HG02870 (cell line): ENCODE data around the gene SLC16A5.
"Not testable (repeated sequence)": the region's sequence is repeated elsewhere in the genome, so short reads cannot be mapped to it uniquely, and the experiment has no call there.

Experiments used
- ATAC-seq: cut with Tn5 transposase; IDR thresholded peaks from one replicate; pipeline ENCODE4 v1.9.1; 2021; ENCODE audit warnings: mild to moderate bottlenecking, moderate library complexity; ENCODE audit not compliant: unreplicated experiment

The SLC16A5 gene

DNA sequence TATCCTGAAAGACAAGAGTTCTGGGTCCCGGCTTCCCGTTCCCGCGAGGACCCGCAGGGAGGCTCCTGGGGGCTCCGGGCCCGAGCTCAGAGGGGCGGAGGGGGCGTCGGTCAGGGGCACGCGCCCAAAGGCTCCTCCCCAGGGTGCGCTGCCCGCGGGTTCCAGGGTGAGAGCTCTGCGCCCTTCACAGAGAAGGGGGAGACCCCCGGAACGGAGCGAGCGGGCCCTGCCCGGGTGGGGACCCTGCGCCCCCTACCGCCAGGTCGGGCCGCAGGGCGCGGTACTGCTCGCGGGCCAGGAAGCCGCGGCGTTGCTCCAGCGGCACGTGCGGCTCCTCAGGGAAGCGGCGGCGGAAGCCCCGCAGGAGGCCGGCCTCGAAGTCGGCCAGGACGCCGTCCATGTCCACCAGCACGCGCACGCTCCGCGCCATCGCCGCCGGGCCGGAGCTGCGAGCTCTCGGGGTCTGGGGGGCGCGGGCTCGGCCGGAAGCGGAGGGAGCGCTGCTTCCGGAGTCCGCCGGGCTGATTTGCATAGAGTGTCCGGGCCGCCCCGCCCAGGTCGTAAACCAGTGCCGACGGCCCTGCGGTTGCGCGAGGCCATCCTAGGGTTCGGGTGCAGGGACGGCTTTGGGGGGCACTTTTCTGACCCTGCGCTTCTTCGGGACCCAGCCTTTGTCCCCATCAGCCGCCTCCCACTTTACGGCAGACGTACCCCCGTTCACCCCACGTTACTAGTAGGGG, 43.7 kb downstream of the SLC16A5 start, which contains the start of gene NT5C:
Gene NT5C, minus strand, starts transcription at position 465 of the 740 bp plus-strand sequence. Its CDS starts 35 bp downstream, at position 430.
- ATAC-seq = peak; percentile 74

DNA sequence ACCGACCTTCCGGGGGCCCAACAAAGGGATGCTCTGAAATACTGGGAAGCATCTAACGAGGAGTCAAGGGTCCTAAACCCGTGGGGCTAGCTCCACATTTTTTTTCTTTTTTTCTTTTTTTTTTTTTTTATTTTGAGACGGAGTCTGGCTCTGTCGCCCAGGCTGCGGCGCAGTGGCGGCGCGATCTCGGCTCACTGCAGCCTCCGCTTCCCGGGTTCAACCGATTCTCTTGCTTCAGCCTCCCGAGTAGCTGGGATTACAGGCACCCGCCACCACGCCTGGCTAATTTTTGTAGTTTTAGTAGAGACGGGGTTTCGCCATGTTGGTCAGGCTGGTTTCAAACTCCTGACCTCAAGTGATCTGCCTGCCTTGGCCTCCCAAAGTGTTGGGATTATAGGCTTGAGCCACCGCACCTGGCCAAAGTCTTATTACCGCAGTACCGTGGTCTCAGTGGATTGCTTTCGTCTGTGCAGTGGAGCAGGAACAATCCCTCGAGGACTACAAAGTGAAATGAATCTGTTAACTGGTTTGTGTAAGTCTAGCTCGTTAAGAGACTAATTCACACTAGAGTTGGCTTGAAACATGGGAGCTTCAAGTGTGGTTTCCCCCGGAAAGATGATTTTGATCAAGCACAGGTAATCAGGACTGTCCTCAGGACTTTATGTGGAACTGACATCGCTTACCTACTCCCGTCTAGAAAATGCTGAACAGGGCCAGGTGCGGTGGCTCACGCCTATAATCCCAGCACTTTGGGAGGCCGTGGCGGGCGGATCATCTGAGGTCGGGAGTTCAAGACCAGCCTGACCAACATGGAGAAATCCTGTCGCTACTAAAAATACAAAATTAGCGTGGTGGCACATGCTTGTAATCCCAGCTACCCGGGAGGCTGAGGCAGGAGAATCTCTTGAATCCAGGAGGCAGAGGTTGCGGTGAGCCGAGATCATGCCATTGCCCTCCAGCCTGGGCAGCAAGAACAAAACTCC, 44.6 kb downstream of the SLC16A5 start:
- ATAC-seq = not testable (repeated sequence)

- no peak for ATAC-seq
These were observed 45.2 kb downstream of the SLC16A5 start for GRCh38 chr17:75133001-75133400.

DNA sequence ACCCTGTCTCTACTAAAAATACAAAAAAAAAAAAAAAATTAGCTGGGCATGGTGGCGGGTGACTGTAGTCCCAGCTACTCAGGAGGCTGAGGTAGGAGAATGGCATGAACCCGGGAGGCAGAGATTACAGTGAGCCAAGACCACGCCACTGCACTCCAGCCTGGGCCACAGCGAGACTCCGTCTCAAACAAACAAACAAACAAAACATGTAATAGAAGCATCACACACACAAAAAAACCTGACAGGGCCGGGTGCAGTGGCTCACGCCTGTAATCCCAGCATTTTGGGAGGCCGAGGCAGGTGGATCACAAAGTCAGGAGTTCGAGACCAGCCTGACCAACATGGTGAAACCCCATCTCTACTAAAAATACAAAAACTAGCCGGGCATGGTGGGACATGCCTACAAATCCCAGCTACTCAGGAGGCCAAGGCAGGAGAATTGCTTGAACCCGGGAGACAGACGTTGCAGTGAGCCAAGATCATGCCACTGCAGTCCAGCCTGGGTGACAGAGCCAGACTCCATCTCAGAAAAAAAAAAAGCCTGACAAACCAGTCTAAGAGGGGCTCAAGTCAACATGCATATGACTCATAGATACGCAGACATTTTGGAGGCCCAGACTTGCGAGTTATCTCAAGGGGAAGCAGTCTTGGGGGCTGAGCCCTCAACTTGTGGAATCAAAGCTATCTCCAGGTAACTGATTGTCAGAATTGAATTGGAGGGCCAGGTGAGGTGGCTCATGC, 46.0 kb downstream of the SLC16A5 start:
- ATAC-seq = not testable (repeated sequence)

DNA sequence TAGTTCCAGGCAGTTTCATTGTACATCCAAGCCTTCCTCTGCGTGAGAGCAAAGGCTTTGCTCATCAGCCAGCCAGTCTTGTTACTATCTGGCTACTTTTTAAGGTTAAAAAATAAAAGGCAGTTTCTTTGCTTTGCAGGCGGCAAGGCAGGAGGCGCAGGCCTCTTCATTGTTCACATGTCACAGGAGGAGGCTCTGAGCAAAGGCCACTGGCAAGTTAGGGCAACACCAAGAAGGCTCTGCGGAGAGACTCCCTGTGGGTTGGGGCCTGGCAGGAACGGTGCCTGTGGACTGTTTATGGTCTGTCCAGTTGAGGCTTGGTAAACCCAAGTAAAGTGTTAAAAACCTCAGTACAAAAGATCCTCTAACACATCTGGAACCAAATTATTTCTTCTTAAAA, 47.7 kb downstream of the SLC16A5 start:
- no peak for ATAC-seq

- ATAC-seq = no peak
These were observed 48.2 kb downstream of the SLC16A5 start for GRCh38 chr17:75135946-75136345.

- ATAC-seq = not testable (repeated sequence)
These were observed 50.0 kb downstream of the SLC16A5 start for GRCh38 chr17:75137762-75138161.

DNA sequence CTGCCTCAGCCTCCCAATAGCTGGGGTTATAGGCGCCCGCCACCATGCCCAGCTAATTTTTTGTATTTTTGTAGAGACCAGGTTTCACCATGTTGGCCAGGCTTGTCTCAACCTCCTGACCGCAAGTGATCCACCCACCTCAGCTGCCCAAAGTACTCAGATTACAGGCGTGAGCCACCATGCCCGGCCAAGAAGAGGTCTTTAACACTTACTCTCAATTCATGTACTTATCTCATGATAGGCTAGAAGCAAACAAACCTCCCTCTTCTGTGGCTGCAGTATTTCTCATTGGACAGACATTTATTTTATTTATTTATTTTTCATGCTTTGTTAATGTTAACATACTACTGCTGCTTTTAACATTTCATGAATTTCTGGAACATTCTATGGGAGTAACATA, 50.8 kb downstream of the SLC16A5 start:
- ATAC-seq = no peak

DNA sequence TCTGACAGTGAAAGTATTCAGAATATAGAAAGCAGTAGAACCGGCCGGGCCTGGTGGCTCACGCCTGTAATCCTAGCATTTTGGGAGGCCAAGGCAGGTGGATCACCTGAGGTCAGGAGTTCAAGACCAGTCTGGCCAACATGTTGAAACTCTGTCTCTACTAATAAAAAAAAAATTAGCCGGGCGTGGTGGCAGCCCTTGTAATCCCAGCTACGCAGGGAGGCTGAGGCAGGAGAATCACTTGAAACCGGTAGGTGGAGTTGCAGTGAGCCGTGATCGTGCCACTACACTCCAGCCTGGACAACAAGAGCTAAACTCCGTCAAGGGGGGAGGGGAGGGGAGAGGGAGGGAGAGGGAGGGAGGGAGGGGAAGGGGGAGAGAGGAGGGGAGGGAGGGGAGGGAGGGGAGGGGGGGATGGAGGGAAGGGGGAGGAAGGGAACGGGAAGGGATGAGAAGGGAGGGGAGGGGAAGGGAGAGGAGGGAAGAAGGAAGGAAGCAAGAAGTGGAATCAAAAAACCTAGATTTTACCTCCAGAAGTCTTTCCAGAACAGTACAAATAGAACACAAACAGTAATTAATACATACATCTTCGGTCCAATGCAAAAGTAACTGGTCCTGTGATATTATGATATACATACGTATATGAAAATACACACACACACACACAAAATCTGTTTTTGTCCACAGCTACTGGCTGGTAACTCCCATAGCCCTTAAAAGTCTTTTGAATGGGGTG, 54.6 kb downstream of the SLC16A5 start:
- ATAC-seq = no peak

GRCh38 chr17:75144816-75145512, 57.2 kb downstream of the SLC16A5 start:
- ATAC-seq = no peak

- no peak for ATAC-seq
These were observed 58.8 kb downstream of the SLC16A5 start for GRCh38 chr17:75146592-75146991.

- ATAC-seq = no peak
These were observed 60.3 kb downstream of the SLC16A5 start for GRCh38 chr17:75147878-75148546.

DNA sequence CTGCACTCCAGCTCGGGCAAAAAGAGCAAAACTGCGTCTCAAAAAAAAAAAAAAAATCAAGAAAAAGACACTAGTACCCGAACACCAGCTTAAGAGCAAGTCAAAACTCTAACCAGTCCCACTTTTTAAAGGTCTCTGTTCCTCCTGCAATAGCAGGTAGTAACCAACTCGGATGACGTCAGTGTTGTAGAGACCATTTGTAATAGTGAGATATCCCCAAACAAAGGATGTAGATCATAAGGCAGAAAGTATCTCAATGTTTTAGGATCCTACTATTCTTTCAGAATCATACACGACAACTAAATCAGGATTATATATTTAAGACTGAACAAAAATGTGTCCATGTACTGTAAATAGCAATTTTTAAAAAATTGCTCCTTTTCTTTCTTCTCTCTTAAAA, 64.2 kb downstream of the SLC16A5 start:
- ATAC-seq = no peak

GRCh38 chr17:75152523-75152921, 64.8 kb downstream of the SLC16A5 start:
- ATAC-seq = no peak

GRCh38 chr17:75152922-75153779, 65.4 kb downstream of the SLC16A5 start:
- no peak for ATAC-seq

DNA sequence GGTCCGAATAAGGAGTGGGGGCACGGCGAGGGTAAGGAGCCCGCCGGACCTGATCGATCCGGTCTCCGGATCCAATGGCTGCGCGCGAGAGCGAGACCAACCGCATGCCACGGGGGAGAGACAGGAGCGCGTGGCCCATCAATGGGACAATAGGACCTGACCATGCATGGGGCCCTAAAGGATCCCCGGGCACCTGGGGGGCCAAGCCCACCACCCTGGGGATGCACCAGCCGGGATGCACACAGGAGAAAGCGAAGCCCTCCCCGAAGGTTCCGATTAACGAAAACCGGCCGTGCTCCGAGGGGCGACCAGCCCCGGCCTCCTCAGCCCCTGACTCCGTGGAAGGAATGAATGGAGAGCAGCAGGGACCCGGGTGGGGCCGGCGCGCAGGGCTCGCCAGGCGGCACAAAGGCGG, 66.0 kb downstream of the SLC16A5 start:
- ATAC-seq = peak; percentile 8

DNA sequence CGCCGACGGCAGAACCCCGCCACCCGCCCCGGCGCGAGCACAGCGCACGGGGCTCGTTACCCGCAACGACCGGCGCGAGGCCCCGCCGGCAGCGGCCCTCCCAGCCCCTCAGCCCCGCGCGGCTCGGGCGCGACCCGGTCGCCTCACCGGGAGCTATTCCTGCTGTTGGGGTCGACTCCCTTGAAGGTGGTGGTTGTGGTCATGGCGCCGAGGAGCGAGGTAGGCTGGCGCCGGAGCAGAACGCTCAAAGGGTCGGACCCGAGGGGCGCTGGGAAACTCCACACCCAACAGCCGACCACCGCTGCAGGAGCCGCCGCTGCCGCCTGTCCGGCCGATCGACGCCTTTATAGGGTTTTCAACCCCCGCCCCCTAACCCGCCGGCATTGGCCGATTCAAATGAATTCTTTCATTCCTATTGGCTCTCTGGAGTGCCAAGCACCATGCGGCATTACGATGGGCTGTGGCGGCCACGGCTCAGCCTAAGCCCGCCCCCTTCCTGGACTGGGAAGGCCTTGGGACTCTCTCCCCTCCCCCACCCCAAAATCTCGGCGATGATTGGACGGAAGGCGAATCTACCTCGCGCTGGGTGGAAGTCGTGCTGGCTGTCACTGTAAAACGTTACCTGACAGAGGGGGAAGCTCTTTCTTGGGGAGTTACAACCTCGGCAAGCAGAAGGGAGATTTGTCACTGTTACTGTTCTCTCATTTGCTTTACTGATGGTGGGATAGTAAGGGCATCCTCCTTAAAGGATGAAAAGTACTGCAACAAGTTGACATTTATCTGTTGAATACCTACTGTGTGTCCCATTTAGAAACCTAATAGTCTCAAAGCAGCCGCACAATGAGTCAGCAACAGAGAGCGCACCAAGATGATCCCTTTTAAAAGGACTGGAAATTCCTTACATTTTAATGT, 66.7 kb downstream of the SLC16A5 start, which contains the start of gene JPT1:
Gene JPT1, minus strand, starts transcription at position 318 of the 912 bp plus-strand sequence. Its CDS starts 115 bp downstream, at position 203.
- peak; percentile 95 for ATAC-seq
